Peyer's patch (tissue), 4 donors: ENCODE measurements around the gene LEF1. TPM values are rescaled to one million over a fixed set of nuclear protein-coding genes. Genes with fewer than 3 reads are reported as not detected.

Experiments used
- DNase-seq, 3 donors: peaks; one replicate each; pipeline ENCODE4 v3.0.0-alpha.2; 2017 to 2019
- H3K27ac ChIP-seq, 4 donors: fragments of 200-600 bp; sonication (generic); one replicate each; pipeline ENCODE4 v1.5.1; 2016 to 2019
- H3K27me3 ChIP-seq, 2 donors: fragments of 200-600 bp; sonication (generic); one replicate each; pipeline ENCODE4 v1.5.1; 2019
- H3K36me3 ChIP-seq, 3 donors: fragments of 200-600 bp; sonication (generic); one replicate each; pipeline ENCODE4 v1.5.1; 2016 to 2019
- H3K4me1 ChIP-seq, 4 donors: fragments of 200-600 bp; sonication (generic); one replicate each; pipeline ENCODE4 v1.5.1; 2016 to 2019
- H3K4me3 ChIP-seq, 4 donors: fragments of 200-600 bp; sonication (generic); 1 replicate in 3 of 4; 2 replicates in 1 of 4; pipeline ENCODE4 v1.5.1; 2016 to 2019; ENCODE audit warnings: mild to moderate bottlenecking in 1 of 4
- H3K9me3 ChIP-seq, 4 donors: fragments of 200-600 bp; sonication (generic); one replicate each; pipeline ENCODE4 v1.5.1; 2016 to 2019; ENCODE audit warnings: mild to moderate bottlenecking in 1 of 4
- POLR2A ChIP-seq, 2 donors: fragments of 450-650 bp; IDR thresholded peaks; one replicate each; pipeline ENCODE4 v1.5.1; 2017; ENCODE audit warnings: antibody characterized with exemption in 2 of 2, mild to moderate bottlenecking in 2 of 2, moderate library complexity in 2 of 2
- total RNA-seq, 4 donors: library from RNA; depleted of rRNA; stranded (reverse); fragments of >200 nt; gene quantifications; one replicate each; pipeline ENCODE4 v1.1.0, GENCODE V29; 2016
- TF ChIP-seq, protein P1 (sequence below), 6 experiments: fragments of 450-650 bp in 4 of 6; fragments of 200-600 bp in 2 of 6; sonication (generic) in 1 of 6; IDR thresholded peaks; one replicate each; pipeline ENCODE4 v1.5.1; 2017 to 2019; ENCODE audit warnings: antibody characterized with exemption in 6 of 6, mild to moderate bottlenecking in 3 of 6, moderate library complexity in 1 of 6

Gene LEF1
- total RNA-seq, 4 donors from 2014 or later: 0.53 to 34.7 (median 4.4) TPM

DNA sequence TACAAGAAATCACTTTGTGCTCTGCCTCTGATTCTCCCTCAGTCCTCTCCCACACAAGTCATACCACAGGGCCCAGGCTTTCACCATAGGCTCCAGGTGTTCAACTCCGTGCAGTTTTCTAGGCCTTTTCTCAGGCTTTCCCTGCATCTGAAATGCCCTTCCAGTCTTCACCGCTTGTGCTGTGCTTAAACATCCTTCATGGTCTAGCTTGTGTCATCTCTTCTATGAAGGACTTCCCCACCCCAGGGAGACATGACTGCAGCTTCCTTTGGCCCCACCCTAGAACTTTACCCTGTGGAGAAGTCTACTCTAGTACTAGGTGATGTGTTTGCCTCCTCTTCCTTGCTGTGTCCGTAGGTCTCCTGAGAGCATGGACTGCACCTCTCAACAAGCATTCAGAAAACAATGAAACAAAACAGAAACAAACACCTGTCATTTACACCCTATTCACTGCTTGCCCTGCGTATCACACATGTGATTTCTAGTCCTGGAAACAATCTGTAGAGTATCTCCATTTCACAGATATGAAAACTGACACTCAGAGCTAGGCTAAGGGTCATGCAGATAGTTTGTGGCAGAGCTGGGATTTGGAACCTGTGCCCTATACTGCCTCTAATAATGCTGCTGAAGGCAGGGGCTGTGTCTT, 22.7 kb upstream of the LEF1 start:
- TF ChIP-seq, protein P1, sequence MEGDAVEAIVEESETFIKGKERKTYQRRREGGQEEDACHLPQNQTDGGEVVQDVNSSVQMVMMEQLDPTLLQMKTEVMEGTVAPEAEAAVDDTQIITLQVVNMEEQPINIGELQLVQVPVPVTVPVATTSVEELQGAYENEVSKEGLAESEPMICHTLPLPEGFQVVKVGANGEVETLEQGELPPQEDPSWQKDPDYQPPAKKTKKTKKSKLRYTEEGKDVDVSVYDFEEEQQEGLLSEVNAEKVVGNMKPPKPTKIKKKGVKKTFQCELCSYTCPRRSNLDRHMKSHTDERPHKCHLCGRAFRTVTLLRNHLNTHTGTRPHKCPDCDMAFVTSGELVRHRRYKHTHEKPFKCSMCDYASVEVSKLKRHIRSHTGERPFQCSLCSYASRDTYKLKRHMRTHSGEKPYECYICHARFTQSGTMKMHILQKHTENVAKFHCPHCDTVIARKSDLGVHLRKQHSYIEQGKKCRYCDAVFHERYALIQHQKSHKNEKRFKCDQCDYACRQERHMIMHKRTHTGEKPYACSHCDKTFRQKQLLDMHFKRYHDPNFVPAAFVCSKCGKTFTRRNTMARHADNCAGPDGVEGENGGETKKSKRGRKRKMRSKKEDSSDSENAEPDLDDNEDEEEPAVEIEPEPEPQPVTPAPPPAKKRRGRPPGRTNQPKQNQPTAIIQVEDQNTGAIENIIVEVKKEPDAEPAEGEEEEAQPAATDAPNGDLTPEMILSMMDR (IDR thresholded peaks at IDR 0.05): no peak
- TF ChIP-seq POLR2A (IDR thresholded peaks at IDR 0.05): no peak
- no peaks in the 10 kb centered on the region for H3K9me3 ChIP-seq

GRCh38 chr4:108188770-108189169, 20.0 kb upstream of the LEF1 start:
- TF ChIP-seq, protein P1 (IDR thresholded peaks at IDR 0.05): no peak
- no peak for TF ChIP-seq POLR2A (IDR thresholded peaks at IDR 0.05)
- DNase-seq: no peak
- H3K9me3 ChIP-seq: no peaks in the 10 kb centered on the region

More for the DNA sequence above, 22.7 kb upstream of the LEF1 start:
- no peaks in the 10 kb centered on the region for H3K4me1 ChIP-seq
- no peak overlapping the region for H3K4me3 ChIP-seq
- no peak for DNase-seq
- H3K27ac ChIP-seq: no peak overlapping the region
- no peaks in the 10 kb centered on the region for H3K36me3 ChIP-seq
- H3K27me3 ChIP-seq: no peaks in the 10 kb centered on the region

GRCh38 chr4:108185252-108185651, 16.5 kb upstream of the LEF1 start:
- no peak for DNase-seq
- no peaks in the 10 kb centered on the region for H3K4me1 ChIP-seq
- no peaks in the 10 kb centered on the region for H3K36me3 ChIP-seq
- no peak overlapping the region for H3K27ac ChIP-seq
- no peaks in the 10 kb centered on the region for H3K27me3 ChIP-seq
- no peak for TF ChIP-seq POLR2A (IDR thresholded peaks at IDR 0.05)
- TF ChIP-seq, protein P1 (IDR thresholded peaks at IDR 0.05): no peak
- no peaks in the 10 kb centered on the region for H3K9me3 ChIP-seq
- no peak overlapping the region for H3K4me3 ChIP-seq

More at GRCh38 chr4:108188770-108189169, 20.0 kb upstream of the LEF1 start:
- Histone ChIP-seq H3K27me3 (no peaks in the 10 kb centered on the region), H3K4me3 (no peak overlapping the region), H3K4me1 (no peaks in the 10 kb centered on the region), H3K27ac (no peak overlapping the region), H3K36me3 (no peaks in the 10 kb centered on the region)

- Histone ChIP-seq H3K27me3 (no peaks in the 10 kb centered on the region), H3K9me3 (no peaks in the 10 kb centered on the region), H3K4me3 (no peak overlapping the region), H3K36me3 (no peaks in the 10 kb centered on the region), H3K27ac (no peak overlapping the region), H3K4me1 (no peaks in the 10 kb centered on the region)
- no peak for DNase-seq
- no peak for TF ChIP-seq POLR2A (IDR thresholded peaks at IDR 0.05)
- TF ChIP-seq, protein P1 (IDR thresholded peaks at IDR 0.05): no peak
These were observed 15.8 kb upstream of the LEF1 start for GRCh38 chr4:108184453-108185049.

DNA sequence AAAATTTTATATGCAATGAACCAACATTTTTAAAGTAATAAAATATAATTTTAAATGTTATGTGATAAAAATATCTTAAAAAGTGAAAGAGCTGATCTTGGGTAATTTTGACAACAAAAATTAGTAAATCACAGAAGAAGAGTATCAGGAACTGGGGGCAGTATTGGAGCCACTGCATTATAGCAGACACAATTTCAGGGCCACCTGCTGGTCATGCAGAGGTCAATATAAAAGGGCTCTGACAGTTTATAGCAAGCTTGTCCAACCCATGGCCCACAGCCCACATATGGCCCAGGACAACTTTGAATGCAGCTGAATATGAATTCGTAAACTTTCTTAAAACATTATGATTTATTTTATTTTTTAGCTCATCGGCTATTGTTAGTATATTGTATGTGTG, 13.0 kb upstream of the LEF1 start:
- no peak overlapping the region for H3K27ac ChIP-seq
- TF ChIP-seq, protein P1 (IDR thresholded peaks at IDR 0.05): no peak
- TF ChIP-seq POLR2A (IDR thresholded peaks at IDR 0.05): no peak
- H3K36me3 ChIP-seq: no peaks in the 10 kb centered on the region
- H3K27me3 ChIP-seq: no peaks in the 10 kb centered on the region
- no peaks in the 10 kb centered on the region for H3K4me1 ChIP-seq
- no peak for DNase-seq
- no peak overlapping the region for H3K4me3 ChIP-seq
- H3K9me3 ChIP-seq: no peaks in the 10 kb centered on the region
